ENCODE data around the gene PAOX.
"Not testable (repeated sequence)": the region's sequence is repeated elsewhere in the genome, so short reads cannot be mapped to it uniquely, and the experiment has no call there.

The PAOX gene

GRCh38 chr10:133411523-133412380 is 32.7 kb downstream of the PAOX start:
- no peak for DNase-seq

GRCh38 chr10:133412381-133412711 is 33.3 kb downstream of the PAOX start:
- no peak for DNase-seq

- not testable (repeated sequence) for DNase-seq
Observed at GRCh38 chr10:133414401-133414800, 35.3 kb downstream of the PAOX start.

GRCh38 chr10:133415752-133416151 is 36.7 kb downstream of the PAOX start:
- DNase-seq, result no peak

GRCh38 chr10:133418289-133418993 is 39.4 kb downstream of the PAOX start:
- DNase-seq, result no peak

GRCh38 chr10:133419211-133419950 is 40.3 kb downstream of the PAOX start:
- no peak for DNase-seq

GRCh38 chr10:133420028-133420427 is 41.0 kb downstream of the PAOX start:
- DNase-seq, result no peak

GRCh38 chr10:133420579-133420978 is 41.5 kb downstream of the PAOX start:
- DNase-seq, result no peak

GRCh38 chr10:133421336-133422222 is 42.5 kb downstream of the PAOX start:
- DNase-seq, result no peak

GRCh38 chr10:133422223-133422806 is 43.3 kb downstream of the PAOX start:
- DNase-seq, result no peak

- no peak for DNase-seq
Observed at GRCh38 chr10:133422807-133423771, 44.0 kb downstream of the PAOX start.

- not testable (repeated sequence) for DNase-seq
Observed at GRCh38 chr10:133424102-133424501, 45.0 kb downstream of the PAOX start.

GRCh38 chr10:133424601-133425000 is 45.5 kb downstream of the PAOX start, which contains the start of gene SPRN:
SPRN (minus strand) TSS chr10:133424625; CDS start chr10:133423681, 944 bp downstream.
- DNase-seq, result not testable (repeated sequence)

GRCh38 chr10:133429571-133429970 is 50.5 kb downstream of the PAOX start:
- not testable (repeated sequence) for DNase-seq

GRCh38 chr10:133431888-133432613 is 53.0 kb downstream of the PAOX start:
- not testable (repeated sequence) for DNase-seq

GRCh38 chr10:133432789-133433188 is 53.7 kb downstream of the PAOX start:
- DNase-seq, result not testable (repeated sequence)

GRCh38 chr10:133438711-133439273 is 59.7 kb downstream of the PAOX start:
- DNase-seq, result no peak

- no peak for DNase-seq
Observed at GRCh38 chr10:133439517-133440461, 60.7 kb downstream of the PAOX start.

Data from NCI-H187 (cell line).